SK-N-SH treated with all-trans-retinoic acid at 6 μM for 48 hours (cell line): ENCODE data around the gene MOK.
"Not testable (repeated sequence)": the region's sequence is repeated elsewhere in the genome, so short reads cannot be mapped to it uniquely, and the experiment has no call there.

Experiments used
- ATAC-seq: fragments of 200-7000 bp; cut with Tn5 transposase; 3 replicates; pipeline ENCODE4 v1.9.1; 2020; ENCODE audit warnings: mild to moderate bottlenecking, moderate library complexity
- ARNTL ChIP-seq: fragments of 450-650 bp; formaldehyde crosslinking; IDR thresholded peaks from 2 replicates; pipeline ENCODE4 v1.5.0; 2020; ENCODE audit warnings: low read depth, mild to moderate bottlenecking, moderate library complexity, borderline replicate concordance
- BACH2 ChIP-seq: fragments of 250-450 bp; sonication (Bioruptor Pico); IDR thresholded peaks from 2 replicates; pipeline ENCODE4 v1.9.0; 2021; ENCODE audit warnings: mild to moderate bottlenecking, borderline replicate concordance
- CREB5 ChIP-seq: fragments of 250-450 bp; sonication (Bioruptor Pico); IDR thresholded peaks from 2 replicates; pipeline ENCODE4 v1.5.1; 2020; ENCODE audit warnings: low read depth, mild to moderate bottlenecking, moderate library complexity
- CSDC2 ChIP-seq: fragments of 250-450 bp; sonication (Bioruptor Pico); IDR thresholded peaks from 2 replicates; pipeline ENCODE4 v1.5.0; 2020; ENCODE audit warnings: mild to moderate bottlenecking, moderate library complexity
- ESRRG ChIP-seq: fragments of 250-450 bp; sonication (Bioruptor Pico); IDR thresholded peaks from 2 replicates; pipeline ENCODE4 v1.6.1; 2021; ENCODE audit warnings: mild to moderate bottlenecking
- GLIS3 ChIP-seq: fragments of 250-450 bp; sonication (Bioruptor Pico); IDR thresholded peaks from 2 replicates; pipeline ENCODE4 v1.5.0; 2020; ENCODE audit warnings: mild to moderate bottlenecking, moderate library complexity
- ISL1 ChIP-seq: fragments of 250-450 bp; sonication (Bioruptor Pico); IDR thresholded peaks from 2 replicates; pipeline ENCODE4 v2.1.2; 2022; ENCODE audit warnings: mild to moderate bottlenecking, moderate library complexity
- PPARA ChIP-seq: fragments of 250-450 bp; sonication (Bioruptor Pico); IDR thresholded peaks from 2 replicates; pipeline ENCODE4 v1.5.0; 2020; ENCODE audit warnings: mild to moderate bottlenecking, borderline replicate concordance
- RARB ChIP-seq: fragments of 250-450 bp; sonication (Bioruptor Pico); IDR thresholded peaks from 2 replicates; pipeline ENCODE4 v1.8.0; 2021; ENCODE audit warnings: mild to moderate bottlenecking, moderate library complexity
- SNAI2 ChIP-seq: fragments of 250-450 bp; sonication (Bioruptor Pico); IDR thresholded peaks from 2 replicates; pipeline ENCODE4 v1.5.0; 2020; ENCODE audit warnings: mild to moderate bottlenecking, moderate library complexity
- TCF4 ChIP-seq: fragments of 250-450 bp; sonication (Bioruptor Pico); IDR thresholded peaks from 2 replicates; pipeline ENCODE4 v1.8.0; 2021; ENCODE audit warnings: mild to moderate bottlenecking, moderate library complexity, borderline replicate concordance
- TOX ChIP-seq: fragments of 250-450 bp; sonication (Bioruptor Pico); IDR thresholded peaks from 2 replicates; pipeline ENCODE4 v1.8.0; 2021; ENCODE audit warnings: mild to moderate bottlenecking, moderate library complexity, borderline replicate concordance
- TSHZ2 ChIP-seq: fragments of 250-450 bp; sonication (Bioruptor Pico); IDR thresholded peaks from 2 replicates; pipeline ENCODE4 v1.5.0; 2020; ENCODE audit warnings: mild to moderate bottlenecking, moderate library complexity
- ZC3H10 ChIP-seq: fragments of 250-450 bp; sonication (Bioruptor Pico); IDR thresholded peaks from 2 replicates; pipeline ENCODE4 v1.5.1; 2021; ENCODE audit warnings: mild to moderate bottlenecking, moderate library complexity
- ZFP3 ChIP-seq: fragments of 250-450 bp; sonication (Bioruptor Pico); IDR thresholded peaks from 2 replicates; pipeline ENCODE4 v1.5.0; 2020; ENCODE audit warnings: mild to moderate bottlenecking, moderate library complexity
- ZFP30 ChIP-seq: fragments of 450-650 bp; formaldehyde crosslinking; IDR thresholded peaks from 2 replicates; pipeline ENCODE4 v1.5.0; 2022; ENCODE audit warnings: mild to moderate bottlenecking, moderate library complexity
- ZNF565 ChIP-seq: fragments of 450-650 bp; formaldehyde crosslinking; conservative IDR thresholded peaks from 2 replicates; pipeline ENCODE4 v1.5.0; 2020; ENCODE audit warnings: low read depth, mild to moderate bottlenecking, moderate library complexity
- ZNF70 ChIP-seq: fragments of 450-650 bp; formaldehyde crosslinking; IDR thresholded peaks from 2 replicates; pipeline ENCODE4 v1.5.0; 2020; ENCODE audit warnings: mild to moderate bottlenecking, moderate library complexity
- ZNF8 ChIP-seq: fragments of 450-650 bp; formaldehyde crosslinking; IDR thresholded peaks from 2 replicates; pipeline ENCODE4 v1.5.0; 2020; ENCODE audit warnings: mild to moderate bottlenecking, moderate library complexity
- TF ChIP-seq, protein P1 (sequence below): fragments of 250-450 bp; sonication (Bioruptor Pico); IDR thresholded peaks from 2 replicates; pipeline ENCODE4 v1.8.0; 2020; ENCODE audit warnings: mild to moderate bottlenecking, moderate library complexity, borderline replicate concordance
- TF ChIP-seq, protein P2 (sequence below): fragments of 250-450 bp; sonication (Bioruptor Pico); IDR thresholded peaks from 2 replicates; pipeline ENCODE4 v1.5.1; 2021; ENCODE audit warnings: mild to moderate bottlenecking, moderate library complexity

Gene MOK

GRCh38 chr14:102330806-102331205, 25.8 kb upstream of the MOK start:
- no peak for ATAC-seq
- no peak for TF ChIP-seq ZC3H10 (CRISPR knock-in tag)
- TF ChIP-seq CSDC2 (CRISPR knock-in tag), result no peak
- TF ChIP-seq ZNF70 (CRISPR knock-in tag), result no peak
- TF ChIP-seq TCF4 (CRISPR knock-in tag), result no peak
- TF ChIP-seq ZFP3, result no peak
- TF ChIP-seq ZNF565, result no peak
- TF ChIP-seq RARB, result no peak
- TF ChIP-seq CREB5 (CRISPR knock-in tag), result no peak
- TF ChIP-seq, protein P1, sequence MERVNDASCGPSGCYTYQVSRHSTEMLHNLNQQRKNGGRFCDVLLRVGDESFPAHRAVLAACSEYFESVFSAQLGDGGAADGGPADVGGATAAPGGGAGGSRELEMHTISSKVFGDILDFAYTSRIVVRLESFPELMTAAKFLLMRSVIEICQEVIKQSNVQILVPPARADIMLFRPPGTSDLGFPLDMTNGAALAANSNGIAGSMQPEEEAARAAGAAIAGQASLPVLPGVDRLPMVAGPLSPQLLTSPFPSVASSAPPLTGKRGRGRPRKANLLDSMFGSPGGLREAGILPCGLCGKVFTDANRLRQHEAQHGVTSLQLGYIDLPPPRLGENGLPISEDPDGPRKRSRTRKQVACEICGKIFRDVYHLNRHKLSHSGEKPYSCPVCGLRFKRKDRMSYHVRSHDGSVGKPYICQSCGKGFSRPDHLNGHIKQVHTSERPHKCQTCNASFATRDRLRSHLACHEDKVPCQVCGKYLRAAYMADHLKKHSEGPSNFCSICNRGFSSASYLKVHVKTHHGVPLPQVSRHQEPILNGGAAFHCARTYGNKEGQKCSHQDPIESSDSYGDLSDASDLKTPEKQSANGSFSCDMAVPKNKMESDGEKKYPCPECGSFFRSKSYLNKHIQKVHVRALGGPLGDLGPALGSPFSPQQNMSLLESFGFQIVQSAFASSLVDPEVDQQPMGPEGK (CRISPR knock-in tag), result no peak
- TF ChIP-seq ZFP30 (CRISPR knock-in tag), result no peak
- no peak for TF ChIP-seq SNAI2 (CRISPR knock-in tag)
- no peak for TF ChIP-seq TSHZ2 (CRISPR knock-in tag)
- TF ChIP-seq PPARA, result no peak
- TF ChIP-seq ESRRG, result no peak
- no peak for TF ChIP-seq ARNTL (CRISPR knock-in tag)

DNA sequence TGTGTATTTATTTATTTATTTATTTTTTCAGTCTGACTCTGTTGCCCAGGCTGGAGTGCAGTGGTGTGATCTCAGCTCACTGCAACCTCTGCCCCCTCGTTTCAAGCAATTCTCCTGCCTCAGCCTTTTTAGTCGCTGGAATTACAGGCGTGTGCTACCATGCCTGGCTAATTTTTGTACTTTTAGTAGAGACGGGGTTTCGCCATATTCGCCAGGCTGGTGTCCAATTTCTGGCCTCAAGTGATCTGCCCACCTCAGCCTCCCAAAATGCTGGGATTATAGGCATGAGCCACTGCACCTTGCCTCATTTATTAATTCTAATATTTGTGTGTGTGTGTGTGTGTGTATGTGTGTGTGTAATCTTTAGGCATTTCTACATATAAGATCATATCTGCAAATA, 24.4 kb upstream of the MOK start:
- ATAC-seq, result not testable (repeated sequence)

DNA sequence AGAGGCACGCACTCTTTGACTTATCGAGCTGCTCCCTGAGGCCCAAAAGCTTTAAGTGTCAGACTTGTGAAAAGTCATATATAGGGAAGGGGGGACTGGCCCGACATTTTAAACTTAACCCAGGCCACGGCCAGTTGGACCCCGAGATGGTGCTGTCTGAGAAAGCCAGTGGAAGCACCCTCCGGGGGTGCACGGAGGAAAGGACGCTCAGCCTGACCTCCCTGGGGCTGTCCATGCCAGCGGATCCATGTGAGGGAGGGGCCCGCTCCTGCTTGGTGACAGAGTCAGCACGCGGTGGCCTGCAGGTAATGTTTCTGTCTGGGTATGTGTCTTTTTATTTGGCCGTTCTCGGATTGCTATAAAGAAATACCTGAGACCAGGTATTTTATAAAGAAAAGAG, 21.6 kb upstream of the MOK start:
- ATAC-seq, result no peak
- TF ChIP-seq CSDC2 (CRISPR knock-in tag), result no peak
- no peak for TF ChIP-seq ARNTL (CRISPR knock-in tag)
- no peak for TF ChIP-seq TCF4 (CRISPR knock-in tag)
- TF ChIP-seq BACH2 (CRISPR knock-in tag), result no peak
- no peak for TF ChIP-seq ZNF565

- ATAC-seq, result no peak
- TF ChIP-seq GLIS3 (CRISPR knock-in tag) (no peak), TCF4 (CRISPR knock-in tag) (no peak), ZNF565 (no peak), TSHZ2 (CRISPR knock-in tag) (no peak), ISL1 (CRISPR knock-in tag) (no peak), RARB (no peak), CSDC2 (CRISPR knock-in tag) (no peak), CREB5 (CRISPR knock-in tag) (no peak), ESRRG (no peak), BACH2 (CRISPR knock-in tag) (no peak), TOX (CRISPR knock-in tag) (no peak), ZC3H10 (CRISPR knock-in tag) (no peak), ZNF8 (CRISPR knock-in tag) (no peak), ARNTL (CRISPR knock-in tag) (no peak)
- TF ChIP-seq, protein P2, sequence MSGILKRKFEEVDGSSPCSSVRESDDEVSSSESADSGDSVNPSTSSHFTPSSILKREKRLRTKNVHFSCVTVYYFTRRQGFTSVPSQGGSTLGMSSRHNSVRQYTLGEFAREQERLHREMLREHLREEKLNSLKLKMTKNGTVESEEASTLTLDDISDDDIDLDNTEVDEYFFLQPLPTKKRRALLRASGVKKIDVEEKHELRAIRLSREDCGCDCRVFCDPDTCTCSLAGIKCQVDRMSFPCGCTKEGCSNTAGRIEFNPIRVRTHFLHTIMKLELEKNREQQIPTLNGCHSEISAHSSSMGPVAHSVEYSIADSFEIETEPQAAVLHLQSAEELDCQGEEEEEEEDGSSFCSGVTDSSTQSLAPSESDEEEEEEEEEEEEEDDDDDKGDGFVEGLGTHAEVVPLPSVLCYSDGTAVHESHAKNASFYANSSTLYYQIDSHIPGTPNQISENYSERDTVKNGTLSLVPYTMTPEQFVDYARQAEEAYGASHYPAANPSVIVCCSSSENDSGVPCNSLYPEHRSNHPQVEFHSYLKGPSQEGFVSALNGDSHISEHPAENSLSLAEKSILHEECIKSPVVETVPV (CRISPR knock-in tag), result no peak
These were observed 20.9 kb upstream of the MOK start for GRCh38 chr14:102325791-102326345.
